Measurements from ENCODE around the gene QDPR.

- no peak for TF ChIP-seq POLR2A (IDR thresholded peaks at IDR 0.05)
- TF ChIP-seq, protein P1, sequence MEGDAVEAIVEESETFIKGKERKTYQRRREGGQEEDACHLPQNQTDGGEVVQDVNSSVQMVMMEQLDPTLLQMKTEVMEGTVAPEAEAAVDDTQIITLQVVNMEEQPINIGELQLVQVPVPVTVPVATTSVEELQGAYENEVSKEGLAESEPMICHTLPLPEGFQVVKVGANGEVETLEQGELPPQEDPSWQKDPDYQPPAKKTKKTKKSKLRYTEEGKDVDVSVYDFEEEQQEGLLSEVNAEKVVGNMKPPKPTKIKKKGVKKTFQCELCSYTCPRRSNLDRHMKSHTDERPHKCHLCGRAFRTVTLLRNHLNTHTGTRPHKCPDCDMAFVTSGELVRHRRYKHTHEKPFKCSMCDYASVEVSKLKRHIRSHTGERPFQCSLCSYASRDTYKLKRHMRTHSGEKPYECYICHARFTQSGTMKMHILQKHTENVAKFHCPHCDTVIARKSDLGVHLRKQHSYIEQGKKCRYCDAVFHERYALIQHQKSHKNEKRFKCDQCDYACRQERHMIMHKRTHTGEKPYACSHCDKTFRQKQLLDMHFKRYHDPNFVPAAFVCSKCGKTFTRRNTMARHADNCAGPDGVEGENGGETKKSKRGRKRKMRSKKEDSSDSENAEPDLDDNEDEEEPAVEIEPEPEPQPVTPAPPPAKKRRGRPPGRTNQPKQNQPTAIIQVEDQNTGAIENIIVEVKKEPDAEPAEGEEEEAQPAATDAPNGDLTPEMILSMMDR (IDR thresholded peaks at IDR 0.05): no peak
These were observed 41.8 kb downstream of the QDPR start for GRCh38 chr4:17469931-17470674.
